Mesodermal cell (in vitro differentiated cells): Measurements from ENCODE around the gene GFPT2.

Source experiments
- H3K27ac ChIP-seq: 2 replicates; pipeline ENCODE4 v1.7.0; 2013; ENCODE audit warnings: mild to moderate bottlenecking, low read depth, low read length, moderate library complexity; ENCODE audit not compliant: severe bottlenecking
- H3K36me3 ChIP-seq: 2 replicates; pipeline ENCODE4 v1.7.1; 2013; ENCODE audit warnings: mild to moderate bottlenecking, low read length, moderate library complexity; ENCODE audit not compliant: control insufficient read depth, insufficient read depth
- H3K4me1 ChIP-seq: one replicate; pipeline ENCODE4 v1.7.1; 2013; ENCODE audit warnings: mild to moderate bottlenecking, low read length; ENCODE audit not compliant: insufficient read depth, control insufficient read depth, poor library complexity, severe bottlenecking
- H3K4me3 ChIP-seq: 2 replicates; pipeline ENCODE4 v1.7.0; 2013; ENCODE audit warnings: low read length, control low read depth, mild to moderate bottlenecking; ENCODE audit not compliant: insufficient read depth, poor library complexity, severe bottlenecking; ENCODE audit errors: extremely low read depth
- H3K9me3 ChIP-seq: 2 replicates; pipeline ENCODE4 v1.7.1; 2013; ENCODE audit warnings: mild to moderate bottlenecking, low read length, moderate library complexity; ENCODE audit not compliant: control insufficient read depth
- WGBS, 2 experiments: methylation state at CpG; one replicate each; pipeline ENCODE4 v1.1.5; 2013; ENCODE audit warnings: missing lambda C conversion rate in 2 of 2; ENCODE audit not compliant: insufficient coverage in 2 of 2; 5-methylcytosine and 5-hydroxymethylcytosine counted together

GFPT2 gene

GRCh38 chr5:180377556-180378197 lies 24.5 kb upstream of the GFPT2 start:
- no peak overlapping the region for H3K4me3 ChIP-seq
- no peaks in the 10 kb centered on the region for H3K4me1 ChIP-seq
- H3K27ac ChIP-seq: no peak overlapping the region
- H3K36me3 ChIP-seq: no peaks in the 10 kb centered on the region
- WGBS, 2 experiments: 86 to 87% methylated on average over 7 to 13 of the region's 13 CpGs
- H3K9me3 ChIP-seq: no peaks in the 10 kb centered on the region

GRCh38 chr5:180376511-180376910 lies 23.4 kb upstream of the GFPT2 start:
- WGBS, 2 experiments: 87 to 89% methylated on average over 4 to 5 of the region's 6 CpGs
- Histone ChIP-seq H3K4me1 (no peaks in the 10 kb centered on the region), H3K36me3 (no peaks in the 10 kb centered on the region)

GRCh38 chr5:180375955-180376354 lies 22.8 kb upstream of the GFPT2 start:
- WGBS, 2 experiments: 95 to 96% methylated on average over 4 to 5 of the region's 8 CpGs

More at GRCh38 chr5:180376511-180376910, 23.4 kb upstream of the GFPT2 start:
- H3K9me3 ChIP-seq: no peaks in the 10 kb centered on the region
- H3K4me3 ChIP-seq: no peak overlapping the region
- no peak overlapping the region for H3K27ac ChIP-seq

GRCh38 chr5:180375291-180375690 lies 22.2 kb upstream of the GFPT2 start:
- Histone ChIP-seq H3K27ac (no peak overlapping the region), H3K36me3 (no peaks in the 10 kb centered on the region), H3K4me3 (no peak overlapping the region), H3K4me1 (no peaks in the 10 kb centered on the region), H3K9me3 (no peaks in the 10 kb centered on the region)
- WGBS, 2 experiments: 91 to 92% methylated on average over 6 to 9 of the region's 9 CpGs

More at GRCh38 chr5:180375955-180376354, 22.8 kb upstream of the GFPT2 start:
- H3K4me3 ChIP-seq: no peak overlapping the region
- no peaks in the 10 kb centered on the region for H3K4me1 ChIP-seq
- no peak overlapping the region for H3K27ac ChIP-seq
- no peaks in the 10 kb centered on the region for H3K9me3 ChIP-seq
- no peaks in the 10 kb centered on the region for H3K36me3 ChIP-seq

GRCh38 chr5:180373870-180374269 lies 20.7 kb upstream of the GFPT2 start:
- Histone ChIP-seq H3K36me3 (no peaks in the 10 kb centered on the region), H3K9me3 (no peaks in the 10 kb centered on the region)
- 76 to 88% methylated on average over 2 of the region's 3 CpGs for WGBS, 2 experiments

GRCh38 chr5:180373454-180373853 lies 20.3 kb upstream of the GFPT2 start:
- H3K4me1 ChIP-seq: no peaks in the 10 kb centered on the region
- WGBS, 2 experiments: 94 to 97% methylated on average over 3 to 4 of the region's 5 CpGs
- H3K4me3 ChIP-seq: no peak overlapping the region

More at GRCh38 chr5:180373870-180374269, 20.7 kb upstream of the GFPT2 start:
- Histone ChIP-seq H3K4me1 (no peaks in the 10 kb centered on the region), H3K27ac (no peak overlapping the region), H3K4me3 (no peak overlapping the region)

GRCh38 chr5:180371949-180372348 lies 18.8 kb upstream of the GFPT2 start:
- no peaks in the 10 kb centered on the region for H3K36me3 ChIP-seq
- no peak overlapping the region for H3K4me3 ChIP-seq
- 92% methylated on average over 5 of the region's 5 CpGs; no CpG with 5 or more reads in 1 of the 2 experiments for WGBS, 2 experiments
- no peak overlapping the region for H3K27ac ChIP-seq
- H3K9me3 ChIP-seq: no peaks in the 10 kb centered on the region
- H3K4me1 ChIP-seq: no peaks in the 10 kb centered on the region

More at GRCh38 chr5:180373454-180373853, 20.3 kb upstream of the GFPT2 start:
- Histone ChIP-seq H3K9me3 (no peaks in the 10 kb centered on the region), H3K27ac (no peak overlapping the region), H3K36me3 (no peaks in the 10 kb centered on the region)

GRCh38 chr5:180370861-180371641 lies 17.9 kb upstream of the GFPT2 start:
- Histone ChIP-seq H3K4me3 (no peak overlapping the region), H3K9me3 (no peaks in the 10 kb centered on the region), H3K4me1 (no peaks in the 10 kb centered on the region), H3K36me3 (no peaks in the 10 kb centered on the region), H3K27ac (no peak overlapping the region)
- 96% methylated on average over 23 to 24 of the region's 24 CpGs for WGBS, 2 experiments

GRCh38 chr5:180367991-180368390 lies 14.9 kb upstream of the GFPT2 start:
- Histone ChIP-seq H3K4me3 (no peak overlapping the region), H3K9me3 (no peaks in the 10 kb centered on the region), H3K4me1 (no peaks in the 10 kb centered on the region), H3K36me3 (no peaks in the 10 kb centered on the region), H3K27ac (no peak overlapping the region)
- 91 to 100% methylated on average over 3 to 4 of the region's 4 CpGs for WGBS, 2 experiments

GRCh38 chr5:180367300-180367699 lies 14.2 kb upstream of the GFPT2 start:
- no peaks in the 10 kb centered on the region for H3K36me3 ChIP-seq
- no peak overlapping the region for H3K27ac ChIP-seq
- WGBS, 2 experiments: no CpG with 5 or more reads among the region's 8 CpGs

GRCh38 chr5:180366326-180366725 lies 13.2 kb upstream of the GFPT2 start:
- H3K4me3 ChIP-seq: no peak overlapping the region
- H3K4me1 ChIP-seq: no peaks in the 10 kb centered on the region
- H3K36me3 ChIP-seq: no peaks in the 10 kb centered on the region
- no peak overlapping the region for H3K27ac ChIP-seq
- no peaks in the 10 kb centered on the region for H3K9me3 ChIP-seq
- 83 to 87% methylated on average over 8 to 12 of the region's 12 CpGs for WGBS, 2 experiments

More at GRCh38 chr5:180367300-180367699, 14.2 kb upstream of the GFPT2 start:
- Histone ChIP-seq H3K4me3 (no peak overlapping the region), H3K4me1 (no peaks in the 10 kb centered on the region), H3K9me3 (no peaks in the 10 kb centered on the region)
